ENCODE data around the gene CNOT8.

- TF ChIP-seq CTCF (IDR thresholded peaks at IDR 0.05) (no peak), POLR2AphosphoS5 (IDR thresholded peaks at IDR 0.05) (no peak), POLR2A (IDR thresholded peaks at IDR 0.05) (no peak)
Observed at GRCh38 chr5:154813736-154814135, 44.7 kb upstream of the CNOT8 start.
